Stomach (tissue), 4 donors: Measurements from ENCODE around the gene ZNF679.

Experiments
- EP300 ChIP-seq: sonication (generic); formaldehyde crosslinking; IDR thresholded peaks from one replicate; pipeline ENCODE4 v1.6.1; 2017; ENCODE audit warnings: antibody characterized with exemption
- POLR2A ChIP-seq, 4 donors: fragments of 450-650 bp; IDR thresholded peaks; one replicate each; pipeline ENCODE4 v1.6.1; 2016; ENCODE audit warnings: antibody characterized with exemption in 4 of 4, control low read depth in 2 of 4, mild to moderate bottlenecking in 1 of 4, moderate library complexity in 1 of 4
- POLR2AphosphoS5 ChIP-seq, 3 donors: sonication (generic); formaldehyde crosslinking; IDR thresholded peaks; one replicate each; pipeline ENCODE4 v1.6.1; 2016; ENCODE audit warnings: antibody characterized with exemption in 3 of 3
- TF ChIP-seq, protein P1 (sequence below), 7 experiments: fragments of 450-650 bp in 4 of 7; fragments of 200-600 bp in 3 of 7; sonication (generic) in 3 of 7; IDR thresholded peaks; one replicate each; pipeline ENCODE4 v1.5.1; 2016 to 2019; ENCODE audit warnings: antibody characterized with exemption in 7 of 7, control low read depth in 2 of 7, mild to moderate bottlenecking in 1 of 7

DNA sequence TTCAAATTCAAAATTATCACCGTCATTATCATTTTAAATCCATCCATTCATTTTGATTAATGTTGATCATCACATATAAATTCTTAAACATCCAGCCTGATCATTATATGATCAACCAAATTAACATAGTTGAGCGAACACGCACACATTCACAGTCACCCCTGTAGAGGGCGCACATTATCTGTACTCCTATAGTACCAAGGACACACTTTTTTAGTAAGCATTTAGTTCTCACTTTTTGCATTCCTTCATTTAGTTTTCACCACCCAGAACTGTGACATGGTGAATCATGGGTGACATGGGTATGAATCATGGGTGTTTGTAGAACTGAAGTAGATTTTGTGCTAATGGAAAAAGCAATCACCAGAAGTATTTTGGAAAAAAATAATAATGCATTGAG is 47.3 kb upstream of the ZNF679 start:
- TF ChIP-seq, protein P1, sequence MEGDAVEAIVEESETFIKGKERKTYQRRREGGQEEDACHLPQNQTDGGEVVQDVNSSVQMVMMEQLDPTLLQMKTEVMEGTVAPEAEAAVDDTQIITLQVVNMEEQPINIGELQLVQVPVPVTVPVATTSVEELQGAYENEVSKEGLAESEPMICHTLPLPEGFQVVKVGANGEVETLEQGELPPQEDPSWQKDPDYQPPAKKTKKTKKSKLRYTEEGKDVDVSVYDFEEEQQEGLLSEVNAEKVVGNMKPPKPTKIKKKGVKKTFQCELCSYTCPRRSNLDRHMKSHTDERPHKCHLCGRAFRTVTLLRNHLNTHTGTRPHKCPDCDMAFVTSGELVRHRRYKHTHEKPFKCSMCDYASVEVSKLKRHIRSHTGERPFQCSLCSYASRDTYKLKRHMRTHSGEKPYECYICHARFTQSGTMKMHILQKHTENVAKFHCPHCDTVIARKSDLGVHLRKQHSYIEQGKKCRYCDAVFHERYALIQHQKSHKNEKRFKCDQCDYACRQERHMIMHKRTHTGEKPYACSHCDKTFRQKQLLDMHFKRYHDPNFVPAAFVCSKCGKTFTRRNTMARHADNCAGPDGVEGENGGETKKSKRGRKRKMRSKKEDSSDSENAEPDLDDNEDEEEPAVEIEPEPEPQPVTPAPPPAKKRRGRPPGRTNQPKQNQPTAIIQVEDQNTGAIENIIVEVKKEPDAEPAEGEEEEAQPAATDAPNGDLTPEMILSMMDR (IDR thresholded peaks at IDR 0.05): no peak
- no peak for TF ChIP-seq POLR2AphosphoS5 (IDR thresholded peaks at IDR 0.05)
- no peak for TF ChIP-seq POLR2A (IDR thresholded peaks at IDR 0.05)
- TF ChIP-seq EP300: no peak
